Heart left ventricle (tissue), 13 donors: Measurements from ENCODE around the gene GPATCH2L.

Source experiments
- POLR2A ChIP-seq, 2 donors: fragments of 450-650 bp; IDR thresholded peaks; one replicate each; pipeline ENCODE4 v1.6.1; 2017; ENCODE audit warnings: antibody characterized with exemption in 2 of 2, mild to moderate bottlenecking in 2 of 2, moderate library complexity in 2 of 2
- TF ChIP-seq, protein P1 (sequence below), 12 donors: fragments of 200-600 bp; sonication (generic) in 4 of 12; IDR thresholded peaks; one replicate each; pipeline versions ENCODE4 v1.5.0 to v1.8.0; 2018 to 2022; ENCODE audit warnings: antibody characterized with exemption in 12 of 12, mild to moderate bottlenecking in 5 of 12
- donor health status: ischemic (EF 13 %, LVEDD 7.1; RV severe dilation, severe dysfunction).
- donor health status: DM: no; HTN: yes; CAD: no.
- donor health status: DM: no; HTN: no; CAD: no.
- donor health status: ischemic (EF 25% LVEDD 6.9; RV normal size, moderate dysfunction).
- donor health status: ischemic (EF 25% LVEDD 5.7; RV mildly dilated, moderate dysfunction).
- donor health status: ischemic (EF 35%, LVEDD 5.7; RV mildly dilated, moderate dysfunction).
- donor health status: nonischemic (EF 11% LVEDD 7.7; RV severe dilation, severe dysfunction).
- donor health status: DM: yes; HTN: yes; CAD: no.
- donor health status: PGD.
- donor health status: ischemic (EF 29% LVEDD 5.4; RV normal size, mild dysfunction).
- donor health status: nonischemic (EF 23%, LVEDD 6.1; RV moderate dilation, normal function).

DNA sequence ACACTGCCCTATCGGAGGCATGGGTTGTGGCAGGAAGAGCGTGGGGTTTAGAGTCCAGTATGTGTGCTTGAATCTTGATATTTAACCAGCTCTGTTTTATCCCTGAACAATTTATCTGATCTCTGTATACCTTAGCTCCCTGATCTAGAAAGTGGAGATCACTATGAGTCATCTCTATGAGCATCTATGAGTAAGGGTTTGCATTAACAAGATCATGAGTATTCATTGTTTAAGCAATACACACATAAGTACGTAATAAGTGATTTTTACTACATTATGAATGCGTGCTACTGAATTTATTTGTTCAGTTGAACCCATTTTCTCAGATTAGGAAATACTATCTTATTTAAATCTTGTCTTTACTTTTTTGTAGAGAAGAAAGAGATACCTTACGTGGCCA, 49.4 kb downstream of the GPATCH2L start:
- TF ChIP-seq, protein P1, sequence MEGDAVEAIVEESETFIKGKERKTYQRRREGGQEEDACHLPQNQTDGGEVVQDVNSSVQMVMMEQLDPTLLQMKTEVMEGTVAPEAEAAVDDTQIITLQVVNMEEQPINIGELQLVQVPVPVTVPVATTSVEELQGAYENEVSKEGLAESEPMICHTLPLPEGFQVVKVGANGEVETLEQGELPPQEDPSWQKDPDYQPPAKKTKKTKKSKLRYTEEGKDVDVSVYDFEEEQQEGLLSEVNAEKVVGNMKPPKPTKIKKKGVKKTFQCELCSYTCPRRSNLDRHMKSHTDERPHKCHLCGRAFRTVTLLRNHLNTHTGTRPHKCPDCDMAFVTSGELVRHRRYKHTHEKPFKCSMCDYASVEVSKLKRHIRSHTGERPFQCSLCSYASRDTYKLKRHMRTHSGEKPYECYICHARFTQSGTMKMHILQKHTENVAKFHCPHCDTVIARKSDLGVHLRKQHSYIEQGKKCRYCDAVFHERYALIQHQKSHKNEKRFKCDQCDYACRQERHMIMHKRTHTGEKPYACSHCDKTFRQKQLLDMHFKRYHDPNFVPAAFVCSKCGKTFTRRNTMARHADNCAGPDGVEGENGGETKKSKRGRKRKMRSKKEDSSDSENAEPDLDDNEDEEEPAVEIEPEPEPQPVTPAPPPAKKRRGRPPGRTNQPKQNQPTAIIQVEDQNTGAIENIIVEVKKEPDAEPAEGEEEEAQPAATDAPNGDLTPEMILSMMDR (IDR thresholded peaks at IDR 0.05): no peak
- no peak for TF ChIP-seq POLR2A (IDR thresholded peaks at IDR 0.05)
